BJ (cell line): ENCODE measurements around the gene ANKMY2. TPM values are rescaled to one million over a fixed set of nuclear protein-coding genes. Genes with fewer than 3 reads are reported as not detected.

Experiments
- CTCF ChIA-PET: fragments of 350-600 bp; formaldehyde crosslinking; extraction: SDS; loops from one replicate; lab custom pipeline; 2021; ENCODE audit warnings: antibody characterized with exemption, inconsistent platforms; lab: Yijun Ruan, JAX
- POLR2A ChIA-PET: fragments of 300-600 bp; sonication (Branson Sonifier 250); formaldehyde crosslinking; extraction: SDS; loops from one replicate; lab custom pipeline; 2021; ENCODE audit warnings: antibody characterized with exemption; lab: Charles Lee
- DNase-seq: peaks from one replicate; pipeline ENCODE4 v3.0.0-alpha.2; 2011; ENCODE audit warnings: low read depth
- H3K27me3 ChIP-seq: 2 replicates; pipeline ENCODE4 v1.6.0; 2011; ENCODE audit warnings: low read length; ENCODE audit not compliant: control insufficient read depth, insufficient read depth
- H3K36me3 ChIP-seq: 2 replicates; pipeline ENCODE4 v1.5.1; 2011; ENCODE audit warnings: low read length; ENCODE audit not compliant: control insufficient read depth, insufficient read depth
- H3K4me3 ChIP-seq: 2 replicates; pipeline ENCODE4 v1.5.1; 2011; ENCODE audit warnings: low read depth, mild to moderate bottlenecking, control low read depth, low read length
- polyA plus RNA-seq: library from polyadenylated mRNA; depleted of rRNA; stranded (reverse); fragments of >200 nt; gene quantifications from 2 replicates; pipeline ENCODE4 v1.2.3, GENCODE V29; 2011
- TF ChIP-seq, protein P1 (sequence below): IDR thresholded peaks from 2 replicates; pipeline ENCODE4 v1.5.1; 2011; ENCODE audit warnings: low read depth, mild to moderate bottlenecking, control low read depth, inconsistent platforms, low read length, moderate library complexity; ENCODE audit not compliant: insufficient read depth

ANKMY2 gene
- polyA plus RNA-seq, 1 experiment = 14.7 TPM

DNA sequence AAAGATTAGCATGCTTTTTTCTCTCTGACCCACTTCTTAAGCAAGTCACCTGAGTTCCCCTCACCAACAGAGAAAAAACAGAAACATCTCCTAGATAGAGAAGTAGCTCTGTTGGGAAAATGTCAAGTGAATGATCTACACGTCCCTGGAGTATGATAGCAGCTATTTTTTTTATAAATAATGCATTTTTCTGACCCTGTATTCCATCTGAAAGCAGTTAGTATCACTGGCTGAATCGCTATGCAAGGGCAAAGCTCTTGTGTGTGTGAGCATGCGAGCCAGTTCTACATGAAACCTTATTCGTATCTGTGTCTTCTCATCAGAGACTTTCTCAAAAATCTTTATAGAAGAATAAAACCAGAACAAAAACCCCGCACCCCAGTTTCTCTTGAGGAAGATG, 8.2 kb downstream of the ANKMY2 start:
- DNase-seq = no peak
- Histone ChIP-seq H3K36me3 (no peaks in the 10 kb centered on the region), H3K4me3 (no peak overlapping the region), H3K27me3 (no peaks in the 10 kb centered on the region)
- TF ChIP-seq, protein P1, sequence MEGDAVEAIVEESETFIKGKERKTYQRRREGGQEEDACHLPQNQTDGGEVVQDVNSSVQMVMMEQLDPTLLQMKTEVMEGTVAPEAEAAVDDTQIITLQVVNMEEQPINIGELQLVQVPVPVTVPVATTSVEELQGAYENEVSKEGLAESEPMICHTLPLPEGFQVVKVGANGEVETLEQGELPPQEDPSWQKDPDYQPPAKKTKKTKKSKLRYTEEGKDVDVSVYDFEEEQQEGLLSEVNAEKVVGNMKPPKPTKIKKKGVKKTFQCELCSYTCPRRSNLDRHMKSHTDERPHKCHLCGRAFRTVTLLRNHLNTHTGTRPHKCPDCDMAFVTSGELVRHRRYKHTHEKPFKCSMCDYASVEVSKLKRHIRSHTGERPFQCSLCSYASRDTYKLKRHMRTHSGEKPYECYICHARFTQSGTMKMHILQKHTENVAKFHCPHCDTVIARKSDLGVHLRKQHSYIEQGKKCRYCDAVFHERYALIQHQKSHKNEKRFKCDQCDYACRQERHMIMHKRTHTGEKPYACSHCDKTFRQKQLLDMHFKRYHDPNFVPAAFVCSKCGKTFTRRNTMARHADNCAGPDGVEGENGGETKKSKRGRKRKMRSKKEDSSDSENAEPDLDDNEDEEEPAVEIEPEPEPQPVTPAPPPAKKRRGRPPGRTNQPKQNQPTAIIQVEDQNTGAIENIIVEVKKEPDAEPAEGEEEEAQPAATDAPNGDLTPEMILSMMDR = no peak
- ChIA-PET POLR2A (no interaction called here), CTCF (interaction anchor here (0.8 to 1.3 kb wide), 2 partner anchors 56 to 59 kb away, joined by 3 read pairs; no protein-coding TSS in a partner anchor)

- TF ChIP-seq, protein P1 = no peak
- ChIA-PET CTCF (interaction anchor here (0.6 to 1.3 kb wide), 3 partner anchors 52 to 758 kb away, joined by 3 read pairs; no protein-coding TSS in a partner anchor), POLR2A (no interaction called here)
- H3K27me3 ChIP-seq = no peaks in the 10 kb centered on the region
- H3K36me3 ChIP-seq = no peaks in the 10 kb centered on the region
- DNase-seq = peak; percentile 77
- H3K4me3 ChIP-seq = no peak overlapping the region
Measured at GRCh38 chr7:16636555-16637101, 8.9 kb downstream of the ANKMY2 start.

DNA sequence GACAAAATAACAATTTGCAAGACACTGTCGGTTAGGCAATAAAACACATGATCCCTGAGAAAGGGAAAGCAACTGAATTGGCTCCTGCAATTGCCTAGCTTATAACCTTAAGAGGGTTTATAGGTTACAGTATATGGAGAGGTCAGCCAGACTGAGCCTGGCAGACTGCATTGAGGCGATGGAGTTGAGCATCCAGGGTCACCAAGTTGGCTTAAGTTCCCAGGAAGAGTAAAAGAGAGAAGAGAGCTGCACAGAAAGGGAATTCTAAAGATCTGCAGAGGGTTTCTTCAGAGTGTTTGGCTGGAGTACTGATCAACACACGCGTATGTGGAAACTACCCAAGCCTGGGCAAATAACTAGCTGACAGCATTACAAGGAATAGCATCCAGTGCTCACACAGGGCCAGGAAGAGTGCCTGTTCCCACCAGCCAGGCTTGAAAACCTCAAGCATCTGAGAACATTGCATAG, 11.2 kb downstream of the ANKMY2 start:
- no peak for DNase-seq
- POLR2A ChIA-PET = interaction anchor here (0.6 kb wide), 1 partner anchor 14 kb away, joined by 4 read pairs; no protein-coding TSS in a partner anchor
- TF ChIP-seq, protein P1 = no peak
- no peaks in the 10 kb centered on the region for H3K36me3 ChIP-seq
- H3K4me3 ChIP-seq = no peak overlapping the region
- H3K27me3 ChIP-seq = no peaks in the 10 kb centered on the region
- CTCF ChIA-PET = no interaction called here

DNA sequence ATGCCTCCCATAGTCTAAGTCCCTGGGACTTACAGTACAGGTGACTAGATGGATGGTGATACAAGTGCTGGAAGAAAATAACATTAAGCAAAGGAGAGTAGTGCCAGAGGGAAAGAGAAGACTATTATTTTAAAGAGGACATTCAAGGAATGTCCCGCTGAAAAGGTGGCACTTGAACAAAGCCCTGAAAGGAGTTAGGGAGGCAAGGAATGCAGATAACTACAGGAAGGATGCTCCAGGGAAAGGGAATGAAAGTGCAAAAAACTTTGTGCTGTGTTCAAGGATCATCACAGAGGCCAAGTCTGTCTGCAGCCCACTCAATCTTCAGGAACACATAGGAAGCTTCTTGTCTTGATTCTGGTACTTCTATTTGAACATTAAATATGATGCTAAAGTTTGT, 14.9 kb downstream of the ANKMY2 start:
- CTCF ChIA-PET = no interaction called here
- DNase-seq = no peak
- Histone ChIP-seq H3K27me3 (no peaks in the 10 kb centered on the region), H3K4me3 (no peak overlapping the region), H3K36me3 (no peaks in the 10 kb centered on the region)
- POLR2A ChIA-PET = no interaction called here
- TF ChIP-seq, protein P1 = no peak

DNA sequence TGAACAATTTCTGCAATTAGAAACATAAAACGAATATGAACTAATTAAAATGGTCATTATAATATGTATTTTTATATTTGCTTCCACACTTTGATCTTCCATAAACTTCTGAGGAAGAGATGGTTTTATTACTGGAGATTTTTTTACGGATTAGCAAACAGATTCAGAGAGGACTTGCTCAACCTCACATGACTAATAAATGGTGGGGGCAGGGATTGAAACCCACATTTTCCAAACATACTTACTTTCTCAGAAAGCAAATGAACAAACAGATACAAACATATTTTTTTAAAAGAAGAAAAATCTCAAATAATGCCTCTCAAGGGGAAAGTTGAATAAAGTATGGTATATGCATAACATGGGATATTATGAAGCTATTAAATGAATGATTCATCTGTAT, 18.3 kb downstream of the ANKMY2 start:
- ChIA-PET POLR2A (interaction anchor here (0.6 kb wide), 1 partner anchor 54 kb away, joined by 4 read pairs; no protein-coding TSS in a partner anchor), CTCF (no interaction called here)
- TF ChIP-seq, protein P1 = no peak

More for the DNA sequence above, 18.3 kb downstream of the ANKMY2 start:
- DNase-seq = peak; percentile 26
- H3K4me3 ChIP-seq = no peak overlapping the region
- H3K36me3 ChIP-seq = peaks cover 4% of the 10 kb centered on the region
- no peaks in the 10 kb centered on the region for H3K27me3 ChIP-seq
